GM23338 (cell line): ENCODE data around the gene NFIC. TPM values are rescaled to one million over a fixed set of nuclear protein-coding genes. Genes with fewer than 3 reads are reported as not detected.

Source experiments
- ATAC-seq: fragments of 200-7000 bp; cut with Tn5 transposase; 3 replicates; pipeline ENCODE4 v1.9.1; 2020
- DNase-seq: peaks from one replicate; pipeline ENCODE4 v3.0.0-alpha.2; 2015; ENCODE audit warnings: low spot score
- H2AFZ ChIP-seq: fragments of 200-600 bp; sonication (generic); 2 replicates; pipeline ENCODE4 v1.8.0; 2016; ENCODE audit warnings: antibody characterized with exemption, mild to moderate bottlenecking, moderate library complexity
- H3F3A ChIP-seq: fragments of 200-600 bp; sonication (generic); replicated peaks from 2 replicates; pipeline ENCODE4 v1.8.0; 2017; ENCODE audit warnings: antibody characterized with exemption, mixed run types, low read depth
- H3K27ac ChIP-seq: fragments of 200-600 bp; sonication (generic); 2 replicates; pipeline ENCODE4 v1.6.1; 2016; ENCODE audit warnings: low read depth
- H3K27me3 ChIP-seq: fragments of 200-600 bp; sonication (generic); 2 replicates; pipeline ENCODE4 v1.8.0; 2016; ENCODE audit warnings: mild to moderate bottlenecking, mixed run types, moderate library complexity; ENCODE audit not compliant: insufficient read depth
- H3K36me3 ChIP-seq: fragments of 200-600 bp; sonication (generic); 2 replicates; pipeline ENCODE4 v1.8.0; 2016; ENCODE audit warnings: mild to moderate bottlenecking; ENCODE audit not compliant: insufficient read depth
- H3K4me1 ChIP-seq: fragments of 200-600 bp; sonication (generic); 2 replicates; pipeline ENCODE4 v1.8.0; 2016; ENCODE audit warnings: mild to moderate bottlenecking, moderate library complexity; ENCODE audit not compliant: insufficient read depth
- H3K4me2 ChIP-seq: fragments of 200-600 bp; sonication (generic); 2 replicates; pipeline ENCODE4 v1.7.1; 2017; ENCODE audit warnings: mixed run types
- H3K4me3 ChIP-seq: fragments of 200-600 bp; sonication (generic); 2 replicates; pipeline ENCODE4 v1.6.1; 2016; ENCODE audit warnings: mixed run types
- H3K79me2 ChIP-seq: fragments of 200-600 bp; sonication (generic); replicated peaks from 2 replicates; pipeline ENCODE4 v1.8.0; 2017; ENCODE audit warnings: mild to moderate bottlenecking; ENCODE audit not compliant: insufficient read depth
- H3K9me2 ChIP-seq: fragments of 200-600 bp; sonication (generic); 2 replicates; pipeline ENCODE4 v1.8.0; 2017; ENCODE audit not compliant: insufficient read depth
- H4K20me1 ChIP-seq: fragments of 200-600 bp; sonication (generic); replicated peaks from 2 replicates; pipeline ENCODE4 v1.8.0; 2017; ENCODE audit warnings: mild to moderate bottlenecking; ENCODE audit not compliant: insufficient read depth
- H3K27ac Mint-ChIP-seq: 2 replicates; pipeline ENCODE4 v1.8.0; 2020; ENCODE audit warnings: inconsistent platforms, mild to moderate bottlenecking, moderate library complexity, mixed read lengths
- H3K27me3 Mint-ChIP-seq: 3 replicates; pipeline ENCODE4 v1.8.0; 2022; ENCODE audit warnings: low read depth, mild to moderate bottlenecking, moderate library complexity, mixed read lengths, inconsistent platforms; ENCODE audit not compliant: insufficient read depth, poor library complexity
- H3K36me3 Mint-ChIP-seq: 3 replicates; pipeline ENCODE4 v1.8.0; 2021; ENCODE audit warnings: low read depth, mild to moderate bottlenecking, inconsistent platforms, moderate library complexity, mixed read lengths
- H3K4me1 Mint-ChIP-seq: 3 replicates; pipeline ENCODE4 v1.8.0; 2020; ENCODE audit warnings: mild to moderate bottlenecking, inconsistent platforms, mixed read lengths
- H3K4me3 Mint-ChIP-seq: 3 replicates; pipeline ENCODE4 v1.8.0; 2021; ENCODE audit warnings: moderate library complexity, mild to moderate bottlenecking, inconsistent platforms, mixed read lengths
- H3K9me3 Mint-ChIP-seq: 3 replicates; pipeline ENCODE4 v1.8.0; 2020; ENCODE audit warnings: moderate library complexity, mild to moderate bottlenecking, inconsistent platforms, mixed read lengths
- CREB1 ChIP-seq: fragments of 250-450 bp; sonication (Bioruptor Pico); IDR thresholded peaks from 2 replicates; pipeline ENCODE4 v1.5.0; 2020; ENCODE audit warnings: low read depth, mild to moderate bottlenecking, moderate library complexity
- ETS1 ChIP-seq: IDR thresholded peaks from 2 replicates; pipeline ENCODE4 v1.6.1; 2016; ENCODE audit warnings: antibody characterized with exemption
- EZH2phosphoT487 ChIP-seq: fragments of 200-600 bp; sonication (generic); IDR thresholded peaks from one replicate; pipeline ENCODE4 v1.8.1; 2018; ENCODE audit warnings: antibody characterized with exemption; ENCODE audit not compliant: unreplicated experiment
- JUNB ChIP-seq: IDR thresholded peaks from one replicate; pipeline ENCODE4 v1.6.1; 2016; ENCODE audit warnings: antibody characterized with exemption; ENCODE audit not compliant: unreplicated experiment
- NANOG ChIP-seq: IDR thresholded peaks from 2 replicates; pipeline ENCODE4 v1.6.1; 2016; ENCODE audit warnings: antibody characterized with exemption, borderline replicate concordance
- POLR2AphosphoS5 ChIP-seq: IDR thresholded peaks from 2 replicates; pipeline ENCODE4 v1.6.1; 2016; ENCODE audit warnings: antibody characterized with exemption, low read depth
- REST ChIP-seq: IDR thresholded peaks from one replicate; pipeline ENCODE4 v1.6.1; 2018; ENCODE audit warnings: antibody characterized with exemption; ENCODE audit not compliant: unreplicated experiment
- ZNF331 ChIP-seq: fragments of 250-450 bp; sonication (Bioruptor Pico); IDR thresholded peaks from 2 replicates; pipeline ENCODE4 v1.5.0; 2020; ENCODE audit warnings: low read depth, mild to moderate bottlenecking, moderate library complexity
- polyA plus RNA-seq: library from polyadenylated mRNA; unstranded; fragments of >200 nt; fragmentation: Nextera tagmentation; extraction: Ambion mirVana; gene quantifications from 2 replicates; pipeline ENCODE4 v1.2.1, GENCODE V29; 2016
- total RNA-seq: library from RNA; depleted of rRNA; stranded (reverse); fragments of >200 nt; shearing (Covaris generic); gene quantifications from 2 replicates; pipeline ENCODE4 v1.2.3, GENCODE V29; 2014
- TF ChIP-seq, protein P1 (sequence below), 2 experiments: fragments of 200-600 bp in 1 of 2; sonication (generic) in 1 of 2; conservative IDR thresholded peaks; 2 replicates each; pipeline versions ENCODE4 v1.5.1 to v1.6.1; 2016 to 2017; ENCODE audit warnings: antibody characterized with exemption in 2 of 2, low read depth in 2 of 2, mild to moderate bottlenecking in 2 of 2, moderate library complexity in 1 of 2

NFIC gene
- total and polyA plus RNA-seq, 2 experiments from 2014 or later, result 1.3 to 5.3 TPM

DNA sequence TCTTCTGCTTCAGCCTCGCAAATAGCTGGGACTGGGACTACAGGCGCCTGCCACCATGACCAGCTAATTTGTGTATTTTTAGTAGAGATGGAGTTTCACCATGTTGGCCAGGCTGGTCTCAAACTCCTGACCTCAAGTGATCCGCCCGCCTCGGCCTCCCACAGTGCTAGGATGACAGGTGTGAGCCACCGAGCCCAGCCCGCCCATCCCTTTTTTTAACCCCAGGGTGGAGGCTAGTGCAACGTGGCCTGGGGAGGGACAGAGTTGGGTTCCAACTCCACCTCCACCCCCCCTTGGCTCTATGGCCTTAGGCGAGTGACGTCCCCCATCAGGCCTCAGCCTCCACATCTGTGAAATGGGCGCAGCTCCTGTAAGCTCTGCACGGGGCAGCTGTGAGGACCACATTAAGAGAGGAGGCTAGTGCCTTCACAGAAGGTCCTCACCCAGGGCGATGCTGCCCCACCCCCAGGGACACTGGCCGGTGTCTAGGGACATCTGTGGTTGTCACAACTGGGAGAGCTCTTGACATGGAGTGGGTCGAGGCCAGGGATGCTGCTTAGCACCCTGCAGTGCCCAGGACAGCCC lies 76.2 kb downstream of the NFIC start:
- Histone ChIP-seq H3K9me2 (no peaks in the 10 kb centered on the region), H3K4me2 (no peak overlapping the region), H3K36me3 (no peaks in the 10 kb centered on the region), H2AFZ (no peak overlapping the region), H3K4me1 (peaks cover 6% of the 10 kb centered on the region; the same call in 1 of the 2 replicates), H3K27ac (no peak overlapping the region), H3K27me3 (no peaks in the 10 kb centered on the region), H4K20me1 (no peaks in the 10 kb centered on the region), H3K4me3 (no peak overlapping the region), H3K79me2 (no peaks in the 10 kb centered on the region), H3F3A (peaks cover 5% of the 10 kb centered on the region)
- ATAC-seq (no peak), DNase-seq (no peak)
- Mint-ChIP-seq H3K27me3 (peaks cover 15% of the 10 kb centered on the region), H3K9me3 (no peaks in the 10 kb centered on the region), H3K36me3 (no peaks in the 10 kb centered on the region), H3K4me3 (no peak overlapping the region), H3K4me1 (peaks cover 14% of the 10 kb centered on the region), H3K27ac (no peak overlapping the region)
- TF ChIP-seq NANOG, result no peak
- no peak for TF ChIP-seq ZNF331 (CRISPR knock-in tag)
- TF ChIP-seq ETS1, result no peak
- TF ChIP-seq CREB1, result no peak
- TF ChIP-seq POLR2AphosphoS5, result no peak

DNA sequence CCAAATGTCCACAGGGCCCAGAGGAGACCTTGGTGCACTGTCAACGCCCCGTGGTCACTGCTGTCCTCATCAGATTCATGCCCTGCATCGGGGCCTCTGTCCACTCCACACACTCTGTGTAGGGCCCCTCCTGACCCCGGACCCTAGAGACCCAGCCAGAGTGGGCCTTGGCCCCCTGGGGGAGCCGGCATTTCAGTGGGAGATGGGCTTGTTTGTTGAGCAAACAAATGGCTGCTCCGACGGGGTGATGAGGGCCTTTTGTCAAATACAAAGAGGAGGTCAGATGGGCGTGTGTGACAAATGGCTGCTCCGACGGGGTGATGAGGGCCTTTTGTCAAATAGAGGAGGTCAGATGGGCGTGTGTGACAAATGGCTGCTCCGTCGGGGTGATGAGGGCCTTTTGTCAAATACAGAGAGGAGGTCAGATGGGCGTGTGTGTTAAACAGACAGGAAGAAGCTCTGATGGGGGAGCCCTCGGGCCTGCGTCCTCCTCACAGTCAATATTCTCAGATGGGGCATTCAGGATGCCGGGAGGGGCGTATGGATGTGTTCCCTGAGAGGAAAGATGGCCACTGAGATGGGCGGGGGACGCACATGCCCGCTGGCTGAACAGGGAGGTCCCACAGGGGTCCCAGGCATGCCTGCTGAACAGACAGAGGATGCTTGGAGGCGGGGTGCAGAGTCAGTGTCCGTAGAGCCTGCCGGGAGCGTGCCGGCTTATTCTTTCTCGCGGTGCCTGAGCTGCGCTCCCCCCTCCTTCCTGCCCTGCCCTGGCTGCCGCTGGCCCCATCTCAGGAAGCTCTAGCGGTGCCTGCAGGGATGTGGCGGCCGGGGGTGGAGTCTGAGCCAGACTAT lies 77.7 kb downstream of the NFIC start:
- H3K36me3 ChIP-seq, result no peaks in the 10 kb centered on the region
- H2AFZ ChIP-seq, result peak overlapping the region; percentile 76; the same call in 1 of the 2 replicates
- H3K36me3 Mint-ChIP-seq, result no peaks in the 10 kb centered on the region
- H3K4me2 ChIP-seq, result peak overlapping the region; percentile 73
- TF ChIP-seq POLR2AphosphoS5 (peak; percentile 44; the same call in 1 of the 2 replicates), NANOG (no peak)
- peak overlapping the region; percentile 50 for H3K4me3 ChIP-seq
- H3K4me1 Mint-ChIP-seq, result peaks cover 14% of the 10 kb centered on the region
- H3K27ac Mint-ChIP-seq, result no peak overlapping the region; the same call in 1 of the 2 replicates
- no peaks in the 10 kb centered on the region for H3K9me2 ChIP-seq
- peak overlapping the region; percentile 51 for H3K4me3 Mint-ChIP-seq
- ATAC-seq (peak; percentile 87), DNase-seq (peak; percentile 80)
- H3F3A ChIP-seq, result peaks cover 5% of the 10 kb centered on the region
- H3K9me3 Mint-ChIP-seq, result no peaks in the 10 kb centered on the region
- no peak overlapping the region for H3K27ac ChIP-seq
- peaks cover 16% of the 10 kb centered on the region for H3K27me3 Mint-ChIP-seq
- peaks cover 6% of the 10 kb centered on the region; the same call in 1 of the 2 replicates for H3K4me1 ChIP-seq
- no peaks in the 10 kb centered on the region for H4K20me1 ChIP-seq
- no peaks in the 10 kb centered on the region for H3K79me2 ChIP-seq
- no peaks in the 10 kb centered on the region for H3K27me3 ChIP-seq

- H3K27ac Mint-ChIP-seq, result no peak overlapping the region
- Histone ChIP-seq H3K4me1 (peaks cover 6% of the 10 kb centered on the region; the same call in 1 of the 2 replicates), H4K20me1 (no peaks in the 10 kb centered on the region), H2AFZ (no peak overlapping the region), H3K4me3 (peak overlapping the region; percentile 50), H3K4me2 (peak overlapping the region; percentile 73), H3K27ac (no peak overlapping the region), H3K36me3 (no peaks in the 10 kb centered on the region), H3K9me2 (no peaks in the 10 kb centered on the region), H3F3A (peaks cover 5% of the 10 kb centered on the region), H3K27me3 (no peaks in the 10 kb centered on the region), H3K79me2 (no peaks in the 10 kb centered on the region)
- H3K27me3 Mint-ChIP-seq, result peaks cover 13% of the 10 kb centered on the region
- DNase-seq (no peak), ATAC-seq (no peak)
- H3K4me3 Mint-ChIP-seq, result peak overlapping the region; percentile 26; the same call in 1 of the 3 replicates
- TF ChIP-seq JUNB (no peak), NANOG (no peak), EZH2phosphoT487 (no peak), REST (no peak), ZNF331 (CRISPR knock-in tag) (no peak), POLR2AphosphoS5 (no peak), CREB1 (no peak)
- TF ChIP-seq, protein P1, sequence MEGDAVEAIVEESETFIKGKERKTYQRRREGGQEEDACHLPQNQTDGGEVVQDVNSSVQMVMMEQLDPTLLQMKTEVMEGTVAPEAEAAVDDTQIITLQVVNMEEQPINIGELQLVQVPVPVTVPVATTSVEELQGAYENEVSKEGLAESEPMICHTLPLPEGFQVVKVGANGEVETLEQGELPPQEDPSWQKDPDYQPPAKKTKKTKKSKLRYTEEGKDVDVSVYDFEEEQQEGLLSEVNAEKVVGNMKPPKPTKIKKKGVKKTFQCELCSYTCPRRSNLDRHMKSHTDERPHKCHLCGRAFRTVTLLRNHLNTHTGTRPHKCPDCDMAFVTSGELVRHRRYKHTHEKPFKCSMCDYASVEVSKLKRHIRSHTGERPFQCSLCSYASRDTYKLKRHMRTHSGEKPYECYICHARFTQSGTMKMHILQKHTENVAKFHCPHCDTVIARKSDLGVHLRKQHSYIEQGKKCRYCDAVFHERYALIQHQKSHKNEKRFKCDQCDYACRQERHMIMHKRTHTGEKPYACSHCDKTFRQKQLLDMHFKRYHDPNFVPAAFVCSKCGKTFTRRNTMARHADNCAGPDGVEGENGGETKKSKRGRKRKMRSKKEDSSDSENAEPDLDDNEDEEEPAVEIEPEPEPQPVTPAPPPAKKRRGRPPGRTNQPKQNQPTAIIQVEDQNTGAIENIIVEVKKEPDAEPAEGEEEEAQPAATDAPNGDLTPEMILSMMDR (conservative IDR thresholded peaks at IDR 0.05; ENCODE audit: low read depth in 2 of 2), result no peak
- H3K4me1 Mint-ChIP-seq, result peaks cover 14% of the 10 kb centered on the region
- H3K36me3 Mint-ChIP-seq, result no peaks in the 10 kb centered on the region
- no peaks in the 10 kb centered on the region for H3K9me3 Mint-ChIP-seq
Measured at GRCh38 chr19:3444695-3445234, 78.4 kb downstream of the NFIC start.
